Measurements from ENCODE around the gene INO80.

INO80 gene

GRCh38 chr15:41043276-41043951 lies 72.7 kb downstream of the INO80 start:
- DNase-seq: no peak

- DNase-seq: no peak
These were observed 73.2 kb downstream of the INO80 start for GRCh38 chr15:41042851-41043250.

- DNase-seq: no peak
These were observed 77.0 kb downstream of the INO80 start for GRCh38 chr15:41039121-41039520.

- DNase-seq: no peak
These were observed 84.1 kb downstream of the INO80 start for GRCh38 chr15:41032079-41032328.

- no peak for DNase-seq
These were observed 84.6 kb downstream of the INO80 start for GRCh38 chr15:41031232-41032078.

- no peak for DNase-seq
These were observed 87.2 kb downstream of the INO80 start for GRCh38 chr15:41028853-41029252.

GRCh38 chr15:41025393-41025792 lies 90.7 kb downstream of the INO80 start:
- no peak for DNase-seq

- no peak for DNase-seq
These were observed 91.2 kb downstream of the INO80 start for GRCh38 chr15:41024885-41025284.

- DNase-seq: no peak
These were observed 91.9 kb downstream of the INO80 start for GRCh38 chr15:41024131-41024530.

- peak; percentile 30 to 56 for DNase-seq
These were observed 93.5 kb downstream of the INO80 start for GRCh38 chr15:41022487-41023090.

- no peak for DNase-seq
These were observed 95.3 kb downstream of the INO80 start for GRCh38 chr15:41020829-41021228.

- DNase-seq: no peak
These were observed 95.8 kb downstream of the INO80 start for GRCh38 chr15:41020311-41020710.

GRCh38 chr15:41019174-41019573 lies 96.9 kb downstream of the INO80 start:
- DNase-seq: no peak

GRCh38 chr15:41018534-41018933 lies 97.5 kb downstream of the INO80 start:
- DNase-seq: no peak

- DNase-seq: no peak
These were observed 98.9 kb downstream of the INO80 start for GRCh38 chr15:41017066-41017735.

- peak in 1 of 2 donors; percentile 2 for DNase-seq
These were observed 102.2 kb downstream of the INO80 start for GRCh38 chr15:41013691-41014414.

GRCh38 chr15:41011055-41011815 lies 104.8 kb downstream of the INO80 start:
- no peak for DNase-seq

- DNase-seq: no peak
These were observed 105.7 kb downstream of the INO80 start for GRCh38 chr15:41010345-41010744.

- no peak for DNase-seq
These were observed 109.6 kb downstream of the INO80 start for GRCh38 chr15:41006479-41006878.

- no peak for DNase-seq
These were observed 111.6 kb downstream of the INO80 start for GRCh38 chr15:41004490-41004889.

- no peak for DNase-seq
These were observed 114.4 kb downstream of the INO80 start for GRCh38 chr15:41001524-41002214.

GRCh38 chr15:40999190-40999589 lies 116.9 kb downstream of the INO80 start:
- no peak for DNase-seq

Data from CD4-positive, alpha-beta T cell treated with Interferon alpha-2 for 1 hour (primary cell).